Common myeloid progenitor, CD34-positive (primary cell): ENCODE results near the gene GALNT2.

Experiments
- CTCF ChIA-PET: fragments of 350-600 bp; sonication (Branson Sonifier 250); formaldehyde crosslinking; loops from one replicate; lab custom pipeline; 2021; ENCODE audit warnings: antibody characterized with exemption; lab: Charles Lee
- POLR2A ChIA-PET: fragments of 350-600 bp; sonication (Branson Sonifier 250); formaldehyde crosslinking; loops from one replicate; lab custom pipeline; 2021; ENCODE audit warnings: antibody characterized with exemption; lab: Charles Lee
- DNase-seq, 3 donors: peaks; one replicate each; pipeline versions ENCODE4 v3.0.0 to v3.0.0-alpha.2; 2013
- H3K27ac ChIP-seq, 2 experiments: 1 replicate in 1 of 2; 2 replicates in 1 of 2; pipeline ENCODE4 v1.7.0; 2013; ENCODE audit warnings: inconsistent platforms in 2 of 2, low read length in 2 of 2, mild to moderate bottlenecking in 2 of 2, low read depth in 1 of 2, moderate library complexity in 1 of 2; ENCODE audit not compliant: severe bottlenecking in 2 of 2, insufficient read depth in 1 of 2, poor library complexity in 1 of 2
- H3K27me3 ChIP-seq, 5 experiments: replicated peaks in 2 of 5; 1 replicate in 3 of 5; 2 replicates in 2 of 5; pipeline versions ENCODE4 v1.6.1 to v1.7.0; 2013; ENCODE audit warnings: low read length in 4 of 5, mild to moderate bottlenecking in 2 of 5, moderate library complexity in 2 of 5, inconsistent platforms in 1 of 5; ENCODE audit not compliant: insufficient read depth in 5 of 5, control insufficient read depth in 4 of 5
- H3K36me3 ChIP-seq, 4 experiments: 1 replicate in 2 of 4; 2 replicates in 2 of 4; pipeline versions ENCODE4 v1.6.1 to v1.7.0; 2013; ENCODE audit warnings: low read length in 3 of 4, control low read depth in 1 of 4, mild to moderate bottlenecking in 1 of 4; ENCODE audit not compliant: control insufficient read depth in 4 of 4, insufficient read depth in 4 of 4
- H3K4me1 ChIP-seq, 4 experiments: 1 replicate in 3 of 4; 2 replicates in 1 of 4; pipeline versions ENCODE4 v1.6.1 to v1.7.1; 2013; ENCODE audit warnings: low read length in 3 of 4, mild to moderate bottlenecking in 3 of 4, control low read depth in 1 of 4, inconsistent platforms in 1 of 4, moderate library complexity in 1 of 4; ENCODE audit not compliant: control insufficient read depth in 4 of 4, insufficient read depth in 4 of 4; ENCODE audit errors: control extremely low read depth in 1 of 4
- H3K4me3 ChIP-seq, 7 experiments: 1 replicate in 4 of 7; 2 replicates in 3 of 7; pipeline versions ENCODE4 v1.5.1 to v1.7.0; 2013; ENCODE audit warnings: mild to moderate bottlenecking in 7 of 7, low read length in 6 of 7, moderate library complexity in 6 of 7, inconsistent platforms in 2 of 7, low read depth in 2 of 7, control low read depth in 1 of 7; ENCODE audit not compliant: insufficient read depth in 4 of 7, control insufficient read depth in 1 of 7; ENCODE audit errors: extremely low read depth in 1 of 7
- H3K9me3 ChIP-seq, 5 experiments: 1 replicate in 4 of 5; 2 replicates in 1 of 5; pipeline versions ENCODE4 v1.6.1 to v1.7.1; 2013; ENCODE audit warnings: low read length in 4 of 5, mild to moderate bottlenecking in 2 of 5, inconsistent platforms in 1 of 5, low read depth in 1 of 5, moderate library complexity in 1 of 5; ENCODE audit not compliant: control insufficient read depth in 4 of 5, insufficient read depth in 2 of 5; ENCODE audit errors: control extremely low read depth in 1 of 5
- WGBS: methylation state at CpG from one replicate; pipeline ENCODE4 v1.1.5; 2013; ENCODE audit not compliant: insufficient coverage; 5-methylcytosine and 5-hydroxymethylcytosine counted together

GALNT2 gene

DNA sequence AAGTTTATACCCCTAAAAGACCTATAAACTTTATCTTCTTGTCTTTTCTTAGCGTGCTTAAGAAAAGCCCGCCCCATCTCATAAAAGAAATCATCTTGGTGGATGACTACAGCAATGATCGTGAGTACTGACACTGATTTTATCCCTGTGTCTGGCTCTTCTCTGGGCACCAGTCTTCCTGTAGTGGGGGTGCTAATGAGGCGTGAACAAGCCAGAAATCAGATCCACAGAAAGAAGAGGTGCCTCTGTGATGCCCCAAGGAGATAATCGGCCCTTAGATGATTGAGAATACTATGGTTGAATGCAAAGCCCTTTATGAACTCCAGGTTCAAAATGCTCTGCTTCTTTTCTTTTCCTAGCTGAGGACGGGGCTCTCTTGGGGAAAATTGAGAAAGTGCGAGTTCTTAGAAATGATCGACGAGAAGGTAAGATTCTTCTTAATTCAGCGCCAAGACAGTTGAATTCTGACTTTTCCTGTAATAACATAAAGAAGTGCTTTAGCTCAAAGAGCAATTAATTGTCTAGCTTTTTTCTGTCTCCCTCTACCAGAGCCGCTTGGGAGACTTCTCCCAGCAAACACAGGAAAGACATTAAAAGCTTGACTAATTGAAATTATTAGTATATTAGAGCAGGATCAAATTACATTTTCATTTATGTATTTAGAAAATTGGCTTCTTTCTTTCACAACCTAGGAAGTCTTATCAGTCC lies 169.4 kb downstream of the GALNT2 start:
- DNase-seq = no peak
- whole genome bisulfite sequencing = 95% methylated on average over 9 of the region's 11 CpGs
- H3K36me3 ChIP-seq = peaks cover 0 to 39% (median 19%) of the 10 kb centered on the region in 4 experiments
- H3K27ac ChIP-seq = no peak overlapping the region
- peaks cover 0 to 10% (median 0%) of the 10 kb centered on the region in 5 experiments for H3K9me3 ChIP-seq
- peaks cover 0 to 2% (median 0%) of the 10 kb centered on the region in 4 experiments for H3K4me1 ChIP-seq
- ChIA-PET POLR2A (no interaction called here), CTCF (interaction anchor here (0.9 to 1.8 kb wide), 4 partner anchors 13 to 23 kb away, joined by 3 to 5 read pairs (median 4); no protein-coding TSS in a partner anchor)
- no peak overlapping the region for H3K4me3 ChIP-seq
- no peaks in the 10 kb centered on the region for H3K27me3 ChIP-seq

DNA sequence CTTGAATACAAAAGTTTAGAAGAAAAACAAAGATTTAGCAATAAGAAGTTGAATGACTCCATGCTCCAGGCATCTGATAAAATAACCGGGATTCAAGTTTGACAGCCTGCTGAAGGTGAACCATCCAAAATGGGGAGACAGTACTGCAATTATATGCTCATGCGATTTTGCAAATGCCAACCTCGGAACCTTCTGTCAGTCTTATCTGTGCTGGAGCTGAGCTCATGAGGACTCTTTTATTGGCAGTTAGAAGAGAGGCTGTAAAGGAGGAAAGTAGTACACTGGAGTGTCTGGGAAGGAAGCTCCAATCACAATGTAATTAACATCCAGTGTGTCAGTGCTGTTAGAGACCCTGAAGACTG lies 170.0 kb downstream of the GALNT2 start:
- Histone ChIP-seq H3K27ac (no peak overlapping the region), H3K4me3 (no peak overlapping the region), H3K9me3 (peaks cover 0 to 10% (median 3%) of the 10 kb centered on the region in 5 experiments), H3K27me3 (no peaks in the 10 kb centered on the region), H3K4me1 (peaks cover 0 to 2% (median 0%) of the 10 kb centered on the region in 4 experiments), H3K36me3 (peaks cover 0 to 43% (median 22%) of the 10 kb centered on the region in 4 experiments)
- ChIA-PET POLR2A (no interaction called here), CTCF (interaction anchor here (0.9 to 1.8 kb wide), 3 partner anchors 13 to 23 kb away, joined by 3 to 4 read pairs (median 3); no protein-coding TSS in a partner anchor)
- WGBS = 92% methylated on average over 3 of the region's 3 CpGs
- no peak for DNase-seq

DNA sequence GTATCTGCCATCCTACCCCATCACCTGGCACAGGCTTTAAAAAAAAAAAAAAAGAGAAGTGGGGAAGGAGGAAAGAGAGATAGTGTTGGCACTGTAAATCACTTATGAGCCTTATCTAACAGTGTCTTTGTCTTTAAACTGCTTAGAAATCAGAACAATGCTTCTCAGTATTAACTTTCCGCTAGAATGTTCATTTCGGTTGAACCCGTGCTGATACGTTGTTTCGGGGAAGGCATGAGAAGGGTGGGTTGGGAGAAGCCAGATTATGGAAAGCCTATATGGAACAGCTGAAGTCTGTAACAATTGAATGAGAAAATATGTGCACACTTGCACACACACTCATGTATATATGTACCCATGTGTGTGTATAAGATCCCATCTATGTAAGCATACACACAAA lies 170.8 kb downstream of the GALNT2 start:
- no peak for DNase-seq
- CTCF ChIA-PET = interaction anchor here (0.9 to 1.8 kb wide), 2 partner anchors 24 to 103 kb away, joined by 3 to 4 read pairs; no protein-coding TSS in a partner anchor
- WGBS = 80% methylated on average over 1 of the region's 5 CpGs
- Histone ChIP-seq H3K9me3 (peaks cover 0 to 10% (median 3%) of the 10 kb centered on the region in 5 experiments), H3K27ac (no peak overlapping the region), H3K4me3 (no peak overlapping the region), H3K4me1 (peaks cover 0 to 2% (median 0%) of the 10 kb centered on the region in 4 experiments), H3K27me3 (no peaks in the 10 kb centered on the region), H3K36me3 (peaks cover 0 to 49% (median 22%) of the 10 kb centered on the region in 4 experiments)
- POLR2A ChIA-PET = no interaction called here

DNA sequence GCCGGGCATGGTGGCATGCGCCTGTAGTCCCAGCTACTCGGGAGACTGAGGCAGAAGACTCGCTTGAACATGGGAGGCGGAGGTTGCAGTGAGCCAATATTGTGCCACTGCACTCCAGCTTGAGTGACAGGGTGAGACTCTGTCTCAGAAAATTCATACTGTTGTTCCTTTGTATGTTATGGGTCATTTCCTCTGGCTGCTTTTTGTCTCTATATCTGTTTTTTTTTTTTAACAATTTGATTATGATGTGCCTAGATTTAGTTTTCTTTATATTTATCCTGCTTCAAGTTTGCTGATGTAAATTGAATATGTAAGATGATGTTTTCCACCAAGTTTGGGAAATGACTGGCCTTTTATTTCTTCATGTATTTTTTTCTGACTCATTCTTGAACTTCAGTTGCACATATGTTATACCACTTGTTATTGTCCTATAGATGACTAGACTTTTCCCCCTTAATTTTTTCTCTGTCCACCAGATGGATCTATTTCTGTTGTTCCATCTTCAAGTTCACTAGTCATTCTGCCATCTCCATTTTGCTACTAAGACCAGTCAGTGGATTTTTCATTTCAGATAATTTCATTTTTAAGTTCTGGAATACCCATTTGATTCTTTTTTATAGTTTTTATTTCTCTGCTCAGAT lies 173.5 kb downstream of the GALNT2 start:
- DNase-seq = no peak
- ChIA-PET POLR2A (no interaction called here), CTCF (interaction anchor here (1.0 kb wide), 1 partner anchor 19 kb away, joined by 3 read pairs; no protein-coding TSS in a partner anchor)
- H3K27ac ChIP-seq = no peak overlapping the region
- H3K4me3 ChIP-seq = no peak overlapping the region
- no peaks in the 10 kb centered on the region for H3K4me1 ChIP-seq
- peaks cover 5 to 62% (median 35%) of the 10 kb centered on the region in 4 experiments for H3K36me3 ChIP-seq
- peaks cover 0 to 10% (median 3%) of the 10 kb centered on the region in 5 experiments for H3K9me3 ChIP-seq
- no peaks in the 10 kb centered on the region for H3K27me3 ChIP-seq
- WGBS = 100% methylated on average over 5 of the region's 5 CpGs

DNA sequence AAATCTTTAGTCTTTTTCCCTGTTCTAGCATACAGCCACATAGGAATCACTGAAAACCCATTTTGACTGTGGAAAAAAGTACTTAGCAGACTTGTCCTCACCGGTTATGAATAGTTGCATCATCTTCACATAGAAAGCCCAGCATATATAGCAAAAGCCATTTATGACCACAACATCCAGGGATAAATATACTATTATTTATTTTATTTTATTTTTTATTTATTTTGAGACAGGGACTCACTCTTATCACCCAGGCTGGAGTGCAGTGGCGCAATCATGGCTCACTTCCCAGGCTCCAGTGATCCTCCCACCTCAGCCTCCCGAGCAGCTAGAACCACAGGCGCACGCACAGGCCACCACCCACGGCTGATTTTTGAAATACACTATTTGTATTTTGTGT lies 175.3 kb downstream of the GALNT2 start:
- no peak for DNase-seq
- no CpG with 5 or more reads among the region's 6 CpGs for WGBS
- Histone ChIP-seq H3K4me1 (no peaks in the 10 kb centered on the region), H3K27me3 (no peaks in the 10 kb centered on the region), H3K27ac (no peak overlapping the region), H3K36me3 (peaks cover 12 to 68% (median 38%) of the 10 kb centered on the region in 4 experiments), H3K9me3 (peaks cover 0 to 10% (median 3%) of the 10 kb centered on the region in 5 experiments), H3K4me3 (no peak overlapping the region)
- ChIA-PET POLR2A (no interaction called here), CTCF (no interaction called here)

DNA sequence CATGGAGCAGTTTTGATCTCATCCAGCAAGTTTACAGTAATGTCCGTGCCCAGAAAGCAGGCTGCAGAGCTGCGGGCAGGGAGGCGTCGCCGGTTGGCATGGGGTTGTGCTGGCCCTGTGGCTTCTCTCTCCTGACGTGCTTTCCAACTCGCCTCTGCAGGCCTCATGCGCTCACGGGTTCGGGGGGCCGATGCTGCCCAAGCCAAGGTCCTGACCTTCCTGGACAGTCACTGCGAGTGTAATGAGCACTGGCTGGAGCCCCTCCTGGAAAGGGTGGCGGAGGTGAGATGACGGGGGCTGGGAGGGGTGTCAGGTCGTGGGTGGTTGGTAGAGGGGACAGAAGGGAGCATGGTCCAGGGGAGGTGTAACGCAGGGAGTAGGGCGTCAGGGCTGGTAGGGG lies 176.1 kb downstream of the GALNT2 start:
- Histone ChIP-seq H3K4me3 (no peak overlapping the region), H3K4me1 (no peaks in the 10 kb centered on the region), H3K27ac (no peak overlapping the region), H3K9me3 (peaks cover 0 to 10% (median 3%) of the 10 kb centered on the region in 5 experiments), H3K27me3 (no peaks in the 10 kb centered on the region), H3K36me3 (peaks cover 12 to 62% (median 39%) of the 10 kb centered on the region in 4 experiments)
- CTCF ChIA-PET = no interaction called here
- WGBS = 97% methylated on average over 13 of the region's 17 CpGs
- POLR2A ChIA-PET = no interaction called here
- no peak for DNase-seq
